Endometrium (tissue), 2 donors: ENCODE measurements around the gene SLC38A8.

Experiments
- FAIRE-seq: peaks from 2 replicates; lab custom pipeline; 2012; peaks lifted over from hg19 to GRCh38; lab: Jason Lieb, UNC
- donor health status: control.
- donor health status: control.

SLC38A8 gene

GRCh38 chr16:84029297-84030047 is 13.1 kb downstream of the SLC38A8 start:
- no peak for FAIRE-seq

DNA sequence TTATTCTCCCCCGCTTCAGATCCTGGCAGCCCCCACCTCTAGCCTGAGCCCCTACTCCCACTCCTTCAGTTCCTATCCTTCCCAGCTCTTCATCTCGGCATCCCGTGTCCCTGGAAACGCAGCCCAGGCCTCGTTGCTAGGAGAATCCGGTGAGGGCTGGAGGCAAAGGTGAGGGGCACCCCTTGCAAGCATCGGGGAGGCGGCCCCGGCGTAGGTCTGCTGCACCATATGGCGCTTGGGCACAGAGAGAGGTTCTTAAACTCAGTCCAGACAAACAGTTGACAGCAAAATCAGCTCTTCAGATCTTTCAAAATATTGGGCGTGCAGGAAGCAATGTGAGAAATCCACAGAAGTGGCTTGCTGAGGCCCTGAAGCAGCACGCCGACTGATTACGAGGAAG is 15.0 kb downstream of the SLC38A8 start:
- no peak for FAIRE-seq

DNA sequence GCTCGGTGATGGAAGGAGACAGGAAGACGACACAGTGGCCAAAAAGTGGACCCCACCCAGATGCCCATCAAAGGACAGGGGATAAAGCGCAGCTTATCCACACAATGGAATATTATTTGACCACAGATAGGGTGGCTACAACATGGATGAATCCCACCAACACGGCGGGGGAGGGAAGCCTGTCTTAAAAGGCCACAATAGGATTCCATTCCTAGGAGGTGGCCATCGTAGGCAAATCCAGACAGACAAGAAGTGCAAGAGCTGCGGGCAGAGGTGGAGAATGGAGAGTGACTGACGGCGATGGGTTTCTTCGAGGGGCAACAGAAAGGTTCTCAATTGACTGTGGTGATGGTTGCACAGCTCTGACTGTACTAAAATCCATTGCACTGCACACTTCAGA is 16.0 kb downstream of the SLC38A8 start:
- FAIRE-seq = no peak

GRCh38 chr16:84024854-84025253 is 17.7 kb downstream of the SLC38A8 start:
- FAIRE-seq = no peak

DNA sequence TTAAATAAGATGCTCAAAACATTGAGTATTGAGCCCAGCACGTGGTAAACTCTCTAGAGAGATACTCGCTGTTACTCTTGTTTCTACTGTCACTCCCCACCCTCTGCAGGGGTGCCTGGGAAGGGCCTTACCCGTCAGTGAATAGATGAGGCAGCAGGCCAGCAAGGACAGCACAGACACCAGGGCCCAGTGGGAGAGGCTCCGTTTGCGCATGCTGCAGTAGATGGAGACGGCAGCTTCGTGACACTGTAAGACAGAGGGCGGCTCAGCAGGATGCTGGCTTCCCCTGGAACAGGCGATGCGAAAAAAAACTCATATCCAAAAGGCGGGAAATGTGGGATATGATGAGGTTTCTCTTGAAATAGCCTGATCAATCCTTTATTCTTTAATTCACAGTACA is 20.0 kb downstream of the SLC38A8 start:
- FAIRE-seq = no peak

DNA sequence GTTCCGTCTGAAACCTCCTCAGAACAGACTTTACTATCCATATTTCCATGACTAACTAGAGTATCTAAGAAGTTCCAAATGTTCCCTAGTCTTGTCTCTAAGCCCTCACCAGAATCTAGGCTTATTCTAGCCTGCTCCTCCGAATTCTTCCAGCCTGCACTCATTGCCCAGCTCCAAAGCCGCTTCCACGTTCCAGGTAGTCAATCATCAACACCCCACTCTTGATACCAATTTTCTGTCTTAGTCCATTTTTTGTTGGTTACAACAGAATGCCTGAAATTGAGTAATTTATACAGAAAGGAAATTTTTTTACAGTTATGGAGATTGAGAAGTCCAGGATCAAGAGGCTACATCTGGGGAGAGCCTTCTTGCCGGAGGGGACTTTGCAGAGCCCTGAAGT is 21.1 kb downstream of the SLC38A8 start:
- no peak for FAIRE-seq

DNA sequence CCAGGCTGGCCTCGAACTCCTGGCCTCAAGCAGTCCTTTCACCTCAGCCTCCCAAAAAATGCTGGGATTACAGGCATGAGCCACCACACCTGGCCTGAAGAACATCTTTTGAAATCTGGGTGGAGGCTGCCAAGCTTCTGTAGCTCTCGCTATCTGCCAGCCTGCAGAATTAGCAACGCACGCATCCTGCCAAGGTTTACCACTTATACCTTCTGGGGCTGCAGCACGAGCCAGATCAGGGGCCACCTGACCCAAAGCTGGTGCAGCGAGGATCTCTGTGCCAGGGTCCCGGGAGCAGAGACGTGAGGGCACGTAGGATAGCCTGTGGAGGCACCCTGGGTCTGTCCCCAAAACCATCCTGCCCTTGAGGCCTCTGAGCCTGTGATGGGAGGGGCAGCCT is 22.2 kb downstream of the SLC38A8 start:
- no peak for FAIRE-seq

DNA sequence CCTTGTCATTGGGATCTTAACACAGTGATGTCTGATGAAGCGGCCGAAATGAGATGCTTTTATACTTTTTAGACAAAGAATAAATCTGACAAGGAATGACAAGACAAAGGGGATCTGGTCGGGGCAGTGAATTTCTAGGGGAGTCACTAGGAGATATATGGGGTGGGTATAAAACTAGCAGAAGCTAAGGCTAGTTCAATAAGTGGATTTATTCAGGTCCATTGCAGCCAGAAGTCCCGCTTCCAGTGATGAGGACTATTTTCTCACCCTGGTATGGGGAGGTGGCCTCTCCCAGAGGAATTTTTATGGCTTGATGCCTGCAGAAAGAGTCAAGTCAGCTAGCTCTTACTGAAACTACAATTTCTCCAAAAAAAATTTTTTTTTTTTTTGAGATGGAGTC is 23.9 kb downstream of the SLC38A8 start:
- FAIRE-seq = no peak

- no peak for FAIRE-seq
These were observed 26.1 kb downstream of the SLC38A8 start for GRCh38 chr16:84016477-84016876.

GRCh38 chr16:84015399-84015798 is 27.2 kb downstream of the SLC38A8 start:
- no peak for FAIRE-seq

DNA sequence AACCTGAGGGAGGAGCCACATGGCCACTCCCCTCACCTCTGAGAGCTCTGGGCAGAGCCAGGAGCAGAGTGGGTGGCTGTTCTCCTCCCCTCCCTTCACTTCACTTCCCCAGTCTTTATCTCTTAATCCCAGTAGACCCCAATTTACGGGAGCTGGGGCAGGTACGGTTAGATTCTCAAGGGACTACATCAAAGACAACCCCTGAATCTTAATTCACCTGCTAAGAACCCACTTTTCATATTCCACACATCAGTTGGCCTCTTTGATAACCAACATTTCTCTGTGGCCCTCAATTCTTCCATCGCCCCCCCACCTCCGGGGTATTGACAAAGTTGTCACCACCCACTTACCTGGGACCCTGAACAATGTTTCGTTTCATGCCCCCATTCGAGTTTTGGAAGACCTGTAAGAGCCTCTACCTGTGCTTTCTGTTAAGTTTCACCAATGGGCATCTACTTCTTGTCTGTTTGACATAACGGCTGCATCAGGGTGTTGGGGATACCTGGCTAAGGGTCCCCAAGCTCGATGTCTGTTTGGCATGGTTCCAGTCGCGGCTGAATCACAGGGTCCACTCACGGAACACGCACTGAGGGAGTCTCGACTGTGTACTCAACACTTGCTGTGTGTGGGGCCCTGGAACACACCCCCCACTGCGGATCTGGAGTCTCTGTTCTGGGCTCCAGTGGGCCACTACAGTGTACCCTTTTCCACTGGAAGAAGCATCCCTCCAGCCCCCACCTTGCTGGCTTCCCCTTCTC is 27.8 kb downstream of the SLC38A8 start:
- FAIRE-seq = no peak

- no peak for FAIRE-seq
These were observed 28.6 kb downstream of the SLC38A8 start for GRCh38 chr16:84013787-84014569.

DNA sequence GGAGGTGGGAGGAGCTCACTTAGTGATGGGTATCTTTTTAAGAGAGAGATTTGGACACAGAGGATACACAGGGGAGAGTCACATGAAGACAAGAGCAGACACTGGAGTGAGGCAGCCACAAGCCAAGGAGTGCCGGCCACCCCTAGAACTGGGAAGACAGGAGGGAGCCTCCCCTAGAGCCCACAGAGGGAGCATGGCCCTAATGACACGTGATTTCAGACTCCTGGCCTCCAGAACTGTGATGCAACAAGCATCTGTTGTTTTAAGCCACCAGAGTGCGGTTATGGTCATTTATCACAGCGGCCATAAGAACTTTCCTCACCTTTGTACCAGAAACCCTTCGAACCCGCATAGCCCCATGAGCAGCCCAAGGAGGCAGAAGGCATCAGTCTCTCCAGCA is 33.3 kb downstream of the SLC38A8 start:
- no peak for FAIRE-seq

DNA sequence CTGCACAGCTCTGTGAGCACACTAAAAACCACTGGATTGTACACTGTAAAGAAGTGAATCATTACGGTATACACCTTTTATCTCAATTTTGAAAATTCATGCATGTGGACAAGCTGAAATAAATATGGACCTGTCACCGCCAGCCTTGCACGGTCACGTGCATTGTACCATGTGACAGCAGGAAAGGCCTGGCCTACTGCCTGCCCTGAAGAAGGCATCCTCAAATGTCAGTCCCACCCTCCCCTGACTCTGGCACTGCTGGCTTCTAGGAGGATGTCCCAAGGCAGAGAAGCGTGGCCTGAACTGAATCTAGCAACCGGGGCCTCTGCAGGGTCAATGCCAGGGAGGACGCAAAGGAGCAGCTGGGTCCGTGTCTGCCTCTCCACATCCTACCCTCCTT is 34.6 kb downstream of the SLC38A8 start:
- FAIRE-seq = no peak

DNA sequence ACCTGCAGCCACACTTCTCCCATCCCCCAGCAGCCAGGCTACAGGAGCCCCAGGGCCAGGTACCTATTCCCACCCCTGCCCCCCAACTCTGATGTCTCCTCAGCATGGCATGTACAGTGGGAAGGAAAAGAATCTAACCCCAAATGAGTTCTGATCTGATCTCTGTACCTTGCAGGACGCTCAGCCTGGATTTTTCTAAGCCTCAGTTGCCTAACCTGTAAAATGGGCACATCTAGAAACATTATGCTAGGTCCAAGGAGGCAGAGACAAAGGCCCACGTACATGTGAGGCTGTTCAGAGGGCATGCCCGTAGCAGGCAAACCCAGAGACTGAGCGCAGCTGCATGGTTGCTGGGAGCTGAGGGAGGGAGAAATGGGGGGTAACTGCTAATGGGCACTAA is 35.1 kb downstream of the SLC38A8 start:
- no peak for FAIRE-seq

DNA sequence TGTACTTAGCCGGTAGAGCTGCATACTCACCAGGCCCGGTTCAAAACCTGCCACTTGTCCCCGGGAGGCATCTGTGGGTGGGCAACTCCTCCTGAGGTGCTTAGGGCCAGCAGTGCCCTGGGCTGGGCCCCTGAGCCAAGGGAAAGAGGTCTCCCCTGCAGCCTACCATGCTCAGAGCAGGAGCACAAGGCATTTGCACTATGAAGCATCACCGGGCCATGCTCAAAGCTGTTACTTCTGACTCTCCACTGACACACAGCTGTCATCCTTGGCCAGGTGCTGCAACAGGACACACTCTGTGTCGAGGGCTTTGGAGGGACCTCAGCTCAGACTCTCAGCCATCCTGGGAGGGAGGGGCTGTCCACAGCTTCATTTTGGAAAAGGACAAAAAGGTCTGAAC is 37.2 kb downstream of the SLC38A8 start:
- FAIRE-seq = no peak

- FAIRE-seq = no peak
These were observed 38.2 kb downstream of the SLC38A8 start for GRCh38 chr16:84004442-84004841.

- no peak for FAIRE-seq
These were observed 39.6 kb downstream of the SLC38A8 start for GRCh38 chr16:84003038-84003437.

DNA sequence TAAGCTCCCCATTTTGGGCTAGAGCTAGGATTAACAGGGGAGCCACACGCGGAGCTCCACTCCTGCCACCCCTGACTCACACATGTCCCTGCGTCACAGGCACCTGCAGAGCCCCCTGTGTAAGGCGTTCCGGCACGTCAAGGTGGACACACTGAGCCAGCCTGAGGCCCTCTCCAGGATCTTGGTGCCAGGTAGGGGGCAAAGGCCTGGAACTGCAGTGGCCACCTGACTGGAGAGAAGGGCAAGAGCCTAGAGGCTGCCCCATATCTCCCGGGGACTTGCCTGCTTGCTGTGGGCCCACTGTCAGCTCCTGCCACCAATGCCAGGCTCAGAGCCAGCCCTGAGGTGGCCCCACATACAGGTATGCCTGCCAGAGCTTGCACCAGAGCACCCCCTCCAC is 40.9 kb downstream of the SLC38A8 start:
- no peak for FAIRE-seq

DNA sequence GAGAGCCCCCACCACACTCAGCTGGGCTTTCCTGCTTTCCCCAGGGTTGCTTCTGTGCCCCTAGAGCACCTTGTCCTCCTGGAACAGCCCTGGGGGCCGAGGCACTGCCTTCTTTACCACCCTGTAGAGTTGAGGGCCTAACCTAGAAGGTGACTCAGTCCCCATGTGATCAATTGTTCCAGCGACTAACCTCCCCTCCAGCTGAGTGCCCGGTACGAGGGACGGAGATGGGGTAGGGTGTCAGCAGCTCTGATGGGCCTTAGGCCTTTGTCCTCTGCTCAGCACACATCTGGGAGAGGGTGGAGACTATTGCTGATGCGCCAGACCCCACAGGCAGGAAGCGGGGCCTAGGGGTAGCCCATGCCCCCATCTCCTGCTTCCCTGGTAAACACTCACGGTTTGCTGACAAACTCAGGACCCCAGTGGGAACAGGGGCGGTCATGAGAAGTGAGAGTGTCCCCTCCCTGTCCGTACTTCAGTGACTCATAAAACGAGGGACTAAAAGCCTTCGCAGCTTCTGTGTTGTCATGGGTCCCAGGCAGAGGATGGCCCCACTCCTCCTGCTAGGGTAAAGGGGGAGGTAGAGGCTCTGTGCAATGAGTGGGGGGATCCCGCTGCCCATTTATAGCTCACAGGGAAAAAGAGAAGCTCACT is 41.5 kb downstream of the SLC38A8 start:
- no peak for FAIRE-seq

DNA sequence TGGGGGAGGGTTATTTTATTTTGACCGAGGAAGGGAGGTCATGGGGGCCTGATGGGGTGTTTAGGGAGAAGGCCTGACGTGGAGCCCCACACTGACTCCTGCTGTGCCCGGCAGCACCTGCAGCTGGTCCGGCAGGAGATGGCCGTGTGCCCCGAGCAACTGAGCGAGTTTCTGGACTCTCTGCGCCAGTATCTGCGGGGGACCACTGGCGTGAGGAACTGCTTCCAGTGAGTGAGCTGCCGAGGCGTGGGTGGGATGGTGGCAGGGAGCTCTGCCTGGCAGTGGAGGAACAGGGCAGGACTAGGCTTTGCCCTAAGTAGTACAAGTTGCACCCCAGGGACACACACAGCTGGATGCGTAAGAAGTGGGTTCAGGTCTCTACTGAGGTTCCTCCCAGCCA is 44.5 kb downstream of the SLC38A8 start:
- no peak for FAIRE-seq

GRCh38 chr16:83996481-83997252 is 45.9 kb downstream of the SLC38A8 start:
- no peak for FAIRE-seq
